T-helper 22 cell (primary cell): ENCODE measurements around the gene HNMT.

Source experiments
- DNase-seq: peaks from one replicate; pipeline ENCODE4 v3.0.0-alpha.2; 2020; ENCODE audit warnings: low read depth

Gene HNMT

GRCh38 chr2:138058427-138058826 lies 94.2 kb downstream of the HNMT start:
- DNase-seq = no peak

DNA sequence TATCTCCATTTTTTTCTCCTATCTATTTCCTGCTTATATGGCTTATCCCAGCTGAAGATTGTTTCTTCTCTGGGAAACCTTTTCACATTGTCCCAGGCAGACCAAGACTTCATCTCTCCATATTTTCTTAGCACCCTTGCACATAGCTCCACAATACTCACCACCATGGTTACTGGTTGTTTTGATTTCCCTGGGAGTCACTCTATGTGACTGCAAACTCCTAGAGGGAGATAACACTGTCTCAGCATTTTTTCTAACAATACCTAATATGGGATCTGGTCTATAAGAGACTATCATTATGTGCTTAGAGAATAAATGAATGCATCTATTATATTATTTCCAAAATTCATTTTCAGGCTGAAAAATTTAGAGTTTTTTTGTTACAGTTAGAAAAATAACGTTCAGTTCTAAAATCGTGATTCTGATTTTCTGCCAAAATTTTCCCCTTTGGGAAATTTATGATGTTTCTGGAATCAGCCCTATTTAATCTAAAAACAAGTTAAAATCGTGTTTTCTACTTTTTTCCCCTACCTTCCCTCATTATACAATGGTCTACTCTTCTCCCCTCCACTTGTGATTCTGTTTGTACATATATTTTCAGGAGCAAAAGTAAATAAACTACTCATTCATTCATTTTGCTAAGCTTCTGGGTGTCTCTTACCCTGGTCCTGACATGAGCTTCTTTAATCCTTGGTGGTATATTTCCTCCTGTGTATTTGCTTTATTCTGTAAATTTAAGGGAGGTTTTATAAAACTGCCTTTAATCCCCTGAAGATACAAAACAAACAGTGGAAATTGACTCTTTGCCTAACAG lies 95.4 kb downstream of the HNMT start:
- no peak for DNase-seq

DNA sequence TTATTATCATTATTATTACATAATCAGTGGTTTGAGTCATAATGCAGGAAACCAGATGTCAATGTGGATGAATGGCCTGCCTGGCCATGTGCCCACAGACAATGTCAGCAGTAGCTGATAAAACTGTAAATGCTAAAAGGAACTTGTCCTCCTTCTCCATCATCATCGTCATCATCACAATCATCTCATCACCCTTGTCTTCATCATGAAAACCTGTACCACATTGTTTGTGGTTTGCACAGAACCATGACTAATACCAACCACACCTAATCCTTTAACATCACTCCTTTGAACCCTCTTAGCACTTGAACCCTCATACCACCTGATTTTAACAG lies 96.0 kb downstream of the HNMT start:
- no peak for DNase-seq

- DNase-seq = no peak
Observed at GRCh38 chr2:138061961-138062360, 97.7 kb downstream of the HNMT start.

- DNase-seq = no peak
Observed at GRCh38 chr2:138063181-138063580, 98.9 kb downstream of the HNMT start.
